DMS114 treated with DMSO at 0.1 percent for 48 hours (cell line): Measurements from ENCODE around the gene CCNH.

Source experiments
- DNase-seq: peaks from one replicate; lab custom pipeline; 2025; ENCODE audit not compliant: unreplicated experiment; lab: John Stamatoyannopoulos, UW

CCNH gene

GRCh38 chr5:87412630-87413342 is at the start of gene CCNH:
Gene CCNH, minus strand, starts transcription at chr5:87412930. Its CDS starts 136 bp downstream, at chr5:87412794.
- peak; percentile 96 for DNase-seq

- DNase-seq, result no peak
Observed at GRCh38 chr5:87457706-87458105, 45.0 kb upstream of the CCNH start.

- DNase-seq, result no peak
Observed at GRCh38 chr5:87453801-87454200, 41.1 kb upstream of the CCNH start.

- DNase-seq, result no peak
Observed at GRCh38 chr5:87452837-87453236, 40.1 kb upstream of the CCNH start.

GRCh38 chr5:87442419-87442818 is 29.7 kb upstream of the CCNH start:
- no peak for DNase-seq

- no peak for DNase-seq
Observed at GRCh38 chr5:87438231-87438630, 25.5 kb upstream of the CCNH start.

- DNase-seq, result no peak
Observed at GRCh38 chr5:87437724-87438123, 25.0 kb upstream of the CCNH start.

GRCh38 chr5:87435144-87435694 is 22.5 kb upstream of the CCNH start:
- DNase-seq, result no peak

GRCh38 chr5:87434461-87434860 is 21.7 kb upstream of the CCNH start:
- no peak for DNase-seq

- DNase-seq, result no peak
Observed at GRCh38 chr5:87433945-87434344, 21.2 kb upstream of the CCNH start.

- DNase-seq, result no peak
Observed at GRCh38 chr5:87432460-87432859, 19.7 kb upstream of the CCNH start.

- DNase-seq, result no peak
Observed at GRCh38 chr5:87430863-87431457, 18.2 kb upstream of the CCNH start.

GRCh38 chr5:87423755-87424154 is 11.0 kb upstream of the CCNH start:
- DNase-seq, result no peak

GRCh38 chr5:87421307-87421706 is 8.6 kb upstream of the CCNH start:
- no peak for DNase-seq

GRCh38 chr5:87418506-87418905 is 5.8 kb upstream of the CCNH start:
- DNase-seq, result no peak

GRCh38 chr5:87413343-87413645 is 564 bp upstream of the CCNH start:
- DNase-seq, result no peak

GRCh38 chr5:87411973-87412629 is 629 bp downstream of the CCNH start:
- no peak for DNase-seq

GRCh38 chr5:87411586-87411972 is 1.2 kb downstream of the CCNH start:
- no peak for DNase-seq

GRCh38 chr5:87410931-87411330 is 1.8 kb downstream of the CCNH start:
- no peak for DNase-seq

- DNase-seq, result no peak
Observed at GRCh38 chr5:87408204-87408603, 4.5 kb downstream of the CCNH start.

GRCh38 chr5:87405472-87406155 is 7.1 kb downstream of the CCNH start:
- no peak for DNase-seq

- no peak for DNase-seq
Observed at GRCh38 chr5:87404359-87404758, 8.4 kb downstream of the CCNH start.
